Activated CD4-positive, alpha-beta T cell treated with anti-CD3 and anti-CD28 coated beads for 24 hours (primary cell): ENCODE data around the gene DAGLB.

Experiments used
- DNase-seq, 2 donors: peaks; one replicate each; pipeline ENCODE4 v3.0.0-alpha.2; 2020; ENCODE audit warnings: low read depth in 2 of 2

The DAGLB gene

DNA sequence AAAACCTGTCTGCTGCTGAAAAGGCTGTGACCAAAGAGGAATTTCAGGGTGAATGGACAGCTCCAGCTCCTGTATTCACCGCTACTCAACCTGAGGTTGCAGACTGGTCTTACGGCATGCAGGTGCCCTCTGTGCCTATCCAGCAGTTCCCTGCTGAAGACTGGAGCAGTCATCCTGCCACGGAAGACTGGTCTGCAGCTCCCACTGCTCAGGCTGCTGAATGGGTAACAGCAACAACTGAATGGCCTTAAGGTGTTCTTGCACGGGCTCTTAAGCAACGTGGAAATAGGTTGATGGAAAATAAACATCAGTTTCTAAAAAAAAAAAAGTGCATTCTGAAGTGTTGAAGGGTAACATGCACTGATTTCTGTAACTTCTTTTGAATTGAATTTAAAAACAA is 82.3 kb downstream of the DAGLB start:
- DNase-seq = no peak

DNA sequence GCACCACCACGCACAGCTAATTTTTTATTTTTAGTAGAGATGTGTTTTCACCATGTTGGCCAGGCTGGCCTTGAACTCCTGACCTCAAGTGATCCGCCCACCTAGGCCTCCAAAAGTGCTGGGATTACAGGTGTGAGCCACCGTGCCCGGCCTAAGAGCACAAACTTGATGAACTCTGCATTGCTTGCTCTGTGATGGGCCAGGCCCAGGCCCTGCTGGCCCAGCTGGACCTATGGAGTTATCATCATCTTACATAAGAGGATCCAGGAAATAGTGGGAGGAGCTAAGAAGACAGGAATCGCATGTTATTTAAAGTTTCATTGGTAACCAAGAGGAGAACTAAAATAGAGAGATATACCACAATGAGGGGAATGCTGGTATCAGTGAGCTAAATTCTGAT is 86.9 kb downstream of the DAGLB start:
- DNase-seq = no peak

DNA sequence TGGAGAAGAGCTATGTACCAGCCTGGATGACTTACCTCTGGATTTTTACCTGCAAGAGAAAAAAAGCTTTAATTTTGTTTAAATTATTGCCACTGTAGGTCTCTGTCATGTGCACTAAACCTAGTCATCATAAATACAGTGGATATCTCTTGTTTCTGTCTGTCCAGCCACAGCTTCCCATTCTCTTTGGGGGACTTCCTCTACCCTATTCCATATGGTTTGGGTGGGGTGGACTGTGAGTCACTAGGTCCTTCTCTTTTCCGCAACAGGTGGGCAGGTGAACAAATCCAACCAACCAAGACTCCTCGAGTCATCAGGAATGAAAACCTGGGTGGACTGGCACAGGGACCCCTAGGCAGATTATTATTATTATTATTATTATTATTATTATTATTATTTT is 88.0 kb downstream of the DAGLB start:
- DNase-seq = no peak
